Superior temporal gyrus (tissue), 1 donor: Measurements from ENCODE around the gene DNAH2.

ENCODE experiments used
- DNase-seq: peaks from one replicate; pipeline ENCODE4 v3.0.0-alpha.2; 2016; ENCODE audit errors: extremely low spot score

DNAH2 gene

GRCh38 chr17:7818746-7819645 lies 101.5 kb downstream of the DNAH2 start:
- no peak for DNase-seq

GRCh38 chr17:7820231-7820630 lies 102.7 kb downstream of the DNAH2 start:
- no peak for DNase-seq

DNA sequence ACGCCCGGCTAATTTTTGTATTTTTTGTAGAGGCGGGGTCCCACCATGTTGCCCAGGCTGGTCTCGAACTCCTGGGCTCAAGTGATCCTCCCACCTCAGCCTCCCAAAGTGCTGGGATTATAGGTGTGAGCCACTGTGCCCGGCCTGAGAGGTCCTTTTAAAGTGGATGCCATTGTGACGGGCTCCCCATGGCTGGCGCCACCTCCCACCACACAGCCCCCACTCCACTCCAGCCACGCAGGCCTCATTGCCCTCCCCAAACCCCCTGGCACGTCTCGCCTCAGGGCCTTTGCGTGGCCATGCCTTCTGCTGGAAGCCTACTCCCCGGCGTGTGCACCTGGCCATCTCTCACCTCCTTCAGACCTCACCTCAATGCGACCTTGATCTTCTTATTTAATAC lies 104.6 kb downstream of the DNAH2 start:
- DNase-seq = no peak

DNA sequence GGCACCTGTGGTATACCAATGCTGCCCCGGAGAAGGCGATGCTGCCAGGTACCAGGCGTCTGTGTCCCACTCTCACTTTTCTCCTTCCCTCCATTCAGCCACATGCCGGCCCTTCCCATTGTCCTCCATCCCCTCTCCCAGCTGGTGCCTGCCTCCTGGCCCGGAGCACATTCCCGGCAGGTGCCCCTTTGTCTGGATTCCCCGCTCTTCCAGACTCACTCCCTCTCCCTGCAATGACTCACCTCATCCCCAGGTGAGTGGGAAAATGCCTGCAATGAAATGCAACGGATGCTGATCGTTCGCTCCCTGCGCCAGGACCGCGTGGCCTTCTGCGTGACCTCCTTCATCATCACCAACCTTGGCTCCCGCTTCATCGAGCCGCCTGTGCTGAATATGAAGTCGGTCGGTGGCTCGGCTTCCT lies 106.0 kb downstream of the DNAH2 start:
- no peak for DNase-seq

- DNase-seq = peak; percentile 9
These were observed 106.7 kb downstream of the DNAH2 start for GRCh38 chr17:7824021-7824924.

- peak; percentile 27 for DNase-seq
These were observed 107.9 kb downstream of the DNAH2 start for GRCh38 chr17:7825206-7825990.

DNA sequence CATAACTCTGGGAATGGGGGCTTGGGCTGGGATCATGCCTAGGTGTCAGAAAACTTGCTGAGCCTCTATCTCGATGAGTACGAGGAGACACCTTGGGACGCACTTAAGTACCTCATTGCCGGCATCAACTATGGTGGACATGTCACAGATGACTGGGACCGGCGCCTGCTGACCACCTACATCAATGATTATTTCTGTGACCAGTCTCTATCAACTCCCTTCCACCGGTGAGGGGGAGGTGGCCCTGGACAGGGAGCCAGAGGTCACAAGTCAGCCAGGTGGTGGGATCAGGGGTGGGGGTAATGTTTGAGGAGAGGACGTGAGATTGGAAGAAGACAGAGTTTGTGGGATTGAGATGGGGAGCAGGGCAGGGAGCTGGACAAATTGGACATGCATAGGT lies 113.1 kb downstream of the DNAH2 start:
- no peak for DNase-seq

DNA sequence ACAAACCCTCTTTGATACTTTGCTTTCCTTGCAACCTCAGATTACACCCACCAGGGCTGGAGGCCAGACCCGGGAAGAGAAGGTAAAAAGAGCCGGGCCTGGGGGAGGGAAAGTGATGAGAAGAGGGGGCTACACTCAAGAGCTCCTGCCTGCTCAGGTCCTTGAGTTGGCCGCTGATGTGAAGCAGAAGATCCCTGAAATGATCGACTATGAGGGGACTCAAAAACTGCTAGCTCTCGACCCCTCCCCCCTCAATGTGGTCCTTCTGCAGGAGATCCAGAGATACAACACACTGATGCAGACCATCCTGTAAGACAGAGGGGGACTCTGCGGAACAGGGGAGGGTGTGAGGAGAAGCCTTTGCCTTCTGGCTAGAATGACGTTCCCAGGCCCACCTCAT lies 113.7 kb downstream of the DNAH2 start:
- no peak for DNase-seq

GRCh38 chr17:7832431-7832830 lies 114.9 kb downstream of the DNAH2 start:
- no peak for DNase-seq

- DNase-seq = no peak
These were observed 115.7 kb downstream of the DNAH2 start for GRCh38 chr17:7833011-7833794.

- DNase-seq = peak; percentile 76
These were observed 116.4 kb downstream of the DNAH2 start, which contains the start of gene KDM6B for GRCh38 chr17:7833795-7834541. Gene KDM6B (plus strand): TSS chr17:7834217. CDS start chr17:7845555, 11,338 bp downstream.

DNA sequence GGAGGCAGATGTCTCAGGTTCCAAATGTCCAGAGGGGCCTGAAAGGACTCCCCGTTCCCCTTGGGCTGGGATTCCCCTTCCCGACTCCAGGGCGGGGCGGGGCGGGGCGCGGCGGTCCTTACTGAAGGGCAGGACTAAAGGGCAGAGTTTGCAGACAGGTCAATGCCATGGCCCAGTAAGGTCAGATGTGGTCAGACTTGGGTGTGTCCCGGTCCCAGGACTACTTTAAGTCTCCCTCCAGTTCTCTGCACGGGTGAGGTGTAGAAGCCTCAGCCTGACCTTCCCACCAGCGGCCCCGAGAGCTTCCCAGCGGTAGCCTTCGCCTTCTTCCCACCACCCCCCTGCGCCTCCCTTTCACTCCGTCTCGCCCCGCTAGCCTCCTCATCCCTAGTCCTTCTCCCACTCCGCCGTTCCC lies 117.0 kb downstream of the DNAH2 start:
- DNase-seq = peak; percentile 36

- peak; percentile 96 for DNase-seq
These were observed 117.6 kb downstream of the DNAH2 start for GRCh38 chr17:7834957-7835813.

DNA sequence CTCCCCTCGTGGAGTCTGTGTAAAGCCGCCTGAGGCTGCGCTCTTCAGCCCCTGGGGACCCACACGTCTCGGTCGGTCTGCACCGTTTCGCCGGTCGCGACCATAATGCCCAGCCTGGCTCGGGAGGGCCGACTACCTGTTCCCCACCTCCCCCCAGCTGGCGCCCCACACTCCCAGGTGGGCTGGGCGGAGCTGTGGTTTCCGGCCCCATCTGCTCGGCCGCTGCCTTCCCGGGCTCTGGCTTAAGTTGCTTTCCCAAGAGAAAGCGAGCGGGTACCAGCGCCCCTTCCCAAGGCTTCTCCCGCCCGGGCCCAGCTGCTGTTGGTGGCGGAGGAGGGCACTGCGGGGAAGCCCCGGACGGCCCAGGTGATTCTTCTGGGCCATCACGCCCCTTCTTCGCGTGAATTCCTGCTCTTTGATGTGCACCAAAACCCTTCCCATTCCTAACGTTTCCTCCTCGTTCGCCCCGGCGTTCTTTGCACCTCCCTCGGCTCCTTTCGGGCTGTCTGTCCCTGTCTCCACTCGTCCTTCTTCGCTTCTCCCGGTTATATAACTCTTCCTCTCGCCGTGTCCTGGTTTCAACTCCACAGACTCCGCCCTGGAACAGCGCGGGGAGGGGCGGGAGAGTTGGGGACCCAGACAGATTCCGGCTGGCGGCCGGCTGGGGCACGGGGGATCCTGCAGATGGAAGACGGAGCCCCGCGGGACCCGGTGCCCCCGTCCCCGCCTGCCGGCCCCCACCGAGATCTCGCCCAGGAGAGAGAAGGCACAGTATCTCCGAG lies 118.5 kb downstream of the DNAH2 start:
- peak; percentile 70 for DNase-seq

DNA sequence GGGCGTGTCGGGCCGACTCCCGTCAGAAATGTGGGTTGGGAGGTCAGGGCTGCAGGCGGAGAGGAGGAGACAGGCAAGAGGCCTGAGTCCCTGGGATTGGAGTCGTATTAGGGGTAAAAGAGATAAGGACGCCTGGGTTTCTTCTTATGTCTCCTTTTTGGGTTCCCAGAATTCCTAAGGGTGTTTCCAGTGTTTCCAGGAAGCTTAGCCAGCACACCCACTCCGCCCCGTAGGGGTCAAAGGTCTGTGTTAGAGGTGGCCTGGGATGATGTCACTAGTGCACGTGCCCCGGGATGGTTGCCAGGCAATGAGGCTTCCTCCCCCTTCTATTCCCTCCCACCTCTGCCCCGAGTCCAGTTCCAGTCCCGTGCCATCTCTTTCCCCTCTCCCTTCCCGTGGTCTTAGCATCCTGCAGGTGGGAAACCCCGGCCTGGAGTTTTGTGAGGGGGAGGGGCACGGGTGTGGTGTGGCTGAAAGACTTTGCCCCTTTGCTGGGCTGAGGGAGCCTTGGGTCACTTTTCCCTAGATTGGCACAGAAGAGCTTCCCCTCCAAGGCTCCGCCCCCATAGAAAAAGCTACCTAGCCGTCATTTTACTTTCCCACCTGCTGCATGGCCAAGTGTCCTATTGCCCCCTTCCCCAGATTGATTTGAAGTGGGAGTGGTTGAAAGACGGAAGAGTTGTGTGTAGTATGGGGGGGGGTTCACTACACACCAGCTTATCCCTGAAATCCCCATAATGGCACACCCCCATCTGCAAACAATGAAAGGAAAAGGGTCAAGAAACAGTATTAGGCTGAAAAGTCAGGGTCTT lies 119.3 kb downstream of the DNAH2 start:
- DNase-seq = peak; percentile 56

DNA sequence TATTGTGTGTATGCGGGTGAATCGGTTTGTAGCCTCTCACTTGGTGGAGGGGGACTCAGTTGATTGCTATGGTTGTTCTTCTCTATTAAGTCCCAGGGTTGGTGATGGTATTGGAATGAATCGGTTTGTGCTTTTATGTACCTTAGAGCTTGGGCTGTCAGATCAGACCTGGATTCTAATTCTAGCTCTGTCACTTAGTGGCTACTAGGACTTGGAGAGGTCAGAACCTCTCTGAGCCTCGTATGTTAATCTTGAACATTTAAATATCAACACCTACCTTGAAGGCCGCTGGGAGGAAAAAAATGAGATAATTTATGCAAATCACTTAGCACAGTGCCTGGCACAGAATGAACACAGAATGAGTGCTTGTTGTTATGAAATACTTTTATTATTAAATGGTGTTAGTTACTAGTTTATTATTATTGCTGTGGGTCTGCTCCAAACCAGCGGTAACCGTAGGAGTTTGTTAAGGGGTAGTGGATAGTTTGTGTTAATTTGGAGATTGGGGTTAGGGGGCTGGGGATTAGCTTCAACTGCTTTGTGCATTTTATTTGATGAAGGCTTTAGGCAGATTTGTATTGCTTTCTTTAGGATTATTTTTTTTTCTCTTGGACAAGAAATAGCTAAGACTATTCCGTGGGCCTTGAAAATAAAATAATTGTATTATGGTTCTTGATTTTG lies 120.0 kb downstream of the DNAH2 start:
- DNase-seq = peak; percentile 27
